Upper lobe of left lung (tissue), 6 donors: ENCODE results near the gene CCIN. TPM values are rescaled to one million over a fixed set of nuclear protein-coding genes. Genes with fewer than 3 reads are reported as not detected.

Source experiments
- ATAC-seq, 2 donors: fragments of 200-7000 bp; cut with Tn5 transposase; one replicate each; pipeline ENCODE4 v1.9.1; 2022; ENCODE audit warnings: mild to moderate bottlenecking in 2 of 2, moderate library complexity in 2 of 2; ENCODE audit not compliant: low FRiP score in 2 of 2
- DNase-seq, 2 donors: peaks; one replicate each; pipeline ENCODE4 v3.0.0-alpha.2; 2019 to 2020
- H3K27ac ChIP-seq, 4 donors: fragments of 200-600 bp; sonication (generic); one replicate each; pipeline ENCODE4 v1.5.1; 2016 to 2019
- H3K27me3 ChIP-seq, 4 donors: fragments of 200-600 bp; sonication (generic); one replicate each; pipeline ENCODE4 v1.5.1; 2017 to 2019
- H3K36me3 ChIP-seq, 4 donors: fragments of 200-600 bp; sonication (generic); one replicate each; pipeline ENCODE4 v1.5.1; 2016 to 2019
- H3K4me1 ChIP-seq, 4 donors: fragments of 200-600 bp; sonication (generic); one replicate each; pipeline ENCODE4 v1.5.1; 2018 to 2019
- H3K4me3 ChIP-seq, 4 donors: fragments of 200-600 bp; sonication (generic); one replicate each; pipeline ENCODE4 v1.5.1; 2017 to 2019; ENCODE audit warnings: mild to moderate bottlenecking in 2 of 4, moderate library complexity in 1 of 4
- H3K9me3 ChIP-seq, 4 donors: fragments of 200-600 bp; sonication (generic); one replicate each; pipeline ENCODE4 v1.5.1; 2018 to 2019
- EP300 ChIP-seq, 4 donors: sonication (generic); formaldehyde crosslinking; IDR thresholded peaks; one replicate each; pipeline ENCODE4 v1.5.1; 2017; ENCODE audit warnings: antibody characterized with exemption in 4 of 4, control low read depth in 2 of 4
- POLR2A ChIP-seq, 4 donors: fragments of 450-650 bp; IDR thresholded peaks; one replicate each; pipeline ENCODE4 v1.5.1; 2016 to 2017; ENCODE audit warnings: antibody characterized with exemption in 4 of 4, mild to moderate bottlenecking in 2 of 4
- POLR2AphosphoS5 ChIP-seq, 2 donors: sonication (generic); formaldehyde crosslinking; IDR thresholded peaks; one replicate each; pipeline ENCODE4 v1.5.1; 2017; ENCODE audit warnings: antibody characterized with exemption in 2 of 2
- WGBS, 2 donors: methylation state at CpG; one replicate each; pipeline ENCODE4 v1.1.5; 2017 to 2018; 5-methylcytosine and 5-hydroxymethylcytosine counted together
- total RNA-seq, 6 donors: library from RNA; depleted of rRNA in 4 of 6; stranded (reverse); fragments of >200 nt in 4 of 6; gene quantifications; one replicate each; pipeline versions ENCODE4 v1.1.0 to v1.2.1, GENCODE V29; 2016 to 2021
- TF ChIP-seq, protein P1 (sequence below), 6 experiments: fragments of 450-650 bp in 4 of 6; fragments of 200-600 bp in 2 of 6; sonication (generic) in 2 of 6; IDR thresholded peaks; one replicate each; pipeline ENCODE4 v1.5.1; 2016 to 2019; ENCODE audit warnings: antibody characterized with exemption in 6 of 6
- donor health status: DM: no; HTN: no; CAD: no; lungs with moderate emphysema.
- donor health status: DM: no; HTN: yes; CAD: no; lungs with severe emphysema.

CCIN gene
- total RNA-seq, 6 donors from 2014 or later: 0.30 to 1.4 (median 0.49) TPM; not detected in 1

DNA sequence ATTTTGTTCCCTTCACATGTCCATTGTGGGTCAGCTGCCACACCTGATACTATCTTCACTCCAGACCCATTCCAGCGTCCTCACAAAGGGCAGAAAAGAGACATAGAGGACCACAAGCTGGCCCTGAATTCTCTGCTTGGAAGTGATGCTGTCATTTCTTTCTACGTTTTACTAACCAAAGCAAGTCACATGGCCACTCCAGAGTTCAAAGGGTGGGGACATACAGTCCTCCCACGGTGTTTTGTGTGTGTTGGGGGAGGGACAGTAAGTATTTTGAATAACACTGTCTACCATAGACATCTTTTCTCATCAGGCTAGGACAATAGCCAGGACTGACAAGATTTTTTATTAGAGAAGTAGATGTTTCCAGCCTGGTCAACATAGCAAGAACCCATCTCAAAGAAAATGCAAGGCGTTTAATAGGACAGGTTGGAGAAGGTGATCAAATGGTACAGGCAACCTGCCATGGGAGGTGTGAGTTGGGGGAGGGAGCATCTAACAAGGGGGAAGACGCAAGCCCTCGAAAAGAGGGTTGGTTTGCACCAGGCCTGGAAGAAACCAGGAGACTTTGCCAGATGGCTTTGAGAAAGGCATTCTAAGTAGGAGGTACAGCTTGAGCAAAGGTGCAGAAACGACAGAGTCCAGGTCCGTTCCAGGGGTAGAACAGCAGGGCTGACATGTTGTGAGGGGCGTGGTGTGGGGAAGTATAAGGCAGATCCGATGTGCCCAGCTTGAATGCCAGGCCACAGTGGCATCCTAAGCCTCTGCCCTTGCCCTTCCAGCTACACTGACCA lies 43.9 kb upstream of the CCIN start:
- DNase-seq (no peak), ATAC-seq (no peak)
- H3K27me3 ChIP-seq: no peaks in the 10 kb centered on the region
- no peaks in the 10 kb centered on the region for H3K9me3 ChIP-seq
- peaks cover 0 to 23% (median 0%) of the 10 kb centered on the region in 4 donors for H3K36me3 ChIP-seq
- no peak overlapping the region for H3K4me3 ChIP-seq
- TF ChIP-seq POLR2AphosphoS5 (IDR thresholded peaks at IDR 0.05): no peak
- no peak for TF ChIP-seq EP300 (IDR thresholded peaks at IDR 0.05)
- TF ChIP-seq POLR2A (IDR thresholded peaks at IDR 0.05): no peak
- TF ChIP-seq, protein P1, sequence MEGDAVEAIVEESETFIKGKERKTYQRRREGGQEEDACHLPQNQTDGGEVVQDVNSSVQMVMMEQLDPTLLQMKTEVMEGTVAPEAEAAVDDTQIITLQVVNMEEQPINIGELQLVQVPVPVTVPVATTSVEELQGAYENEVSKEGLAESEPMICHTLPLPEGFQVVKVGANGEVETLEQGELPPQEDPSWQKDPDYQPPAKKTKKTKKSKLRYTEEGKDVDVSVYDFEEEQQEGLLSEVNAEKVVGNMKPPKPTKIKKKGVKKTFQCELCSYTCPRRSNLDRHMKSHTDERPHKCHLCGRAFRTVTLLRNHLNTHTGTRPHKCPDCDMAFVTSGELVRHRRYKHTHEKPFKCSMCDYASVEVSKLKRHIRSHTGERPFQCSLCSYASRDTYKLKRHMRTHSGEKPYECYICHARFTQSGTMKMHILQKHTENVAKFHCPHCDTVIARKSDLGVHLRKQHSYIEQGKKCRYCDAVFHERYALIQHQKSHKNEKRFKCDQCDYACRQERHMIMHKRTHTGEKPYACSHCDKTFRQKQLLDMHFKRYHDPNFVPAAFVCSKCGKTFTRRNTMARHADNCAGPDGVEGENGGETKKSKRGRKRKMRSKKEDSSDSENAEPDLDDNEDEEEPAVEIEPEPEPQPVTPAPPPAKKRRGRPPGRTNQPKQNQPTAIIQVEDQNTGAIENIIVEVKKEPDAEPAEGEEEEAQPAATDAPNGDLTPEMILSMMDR (IDR thresholded peaks at IDR 0.05): no peak
- 78 to 79% methylated on average over 10 of the region's 10 CpGs for WGBS, 2 donors
- H3K4me1 ChIP-seq: peaks cover 0 to 7% (median 2%) of the 10 kb centered on the region in 4 donors
- H3K27ac ChIP-seq: no peak overlapping the region

DNA sequence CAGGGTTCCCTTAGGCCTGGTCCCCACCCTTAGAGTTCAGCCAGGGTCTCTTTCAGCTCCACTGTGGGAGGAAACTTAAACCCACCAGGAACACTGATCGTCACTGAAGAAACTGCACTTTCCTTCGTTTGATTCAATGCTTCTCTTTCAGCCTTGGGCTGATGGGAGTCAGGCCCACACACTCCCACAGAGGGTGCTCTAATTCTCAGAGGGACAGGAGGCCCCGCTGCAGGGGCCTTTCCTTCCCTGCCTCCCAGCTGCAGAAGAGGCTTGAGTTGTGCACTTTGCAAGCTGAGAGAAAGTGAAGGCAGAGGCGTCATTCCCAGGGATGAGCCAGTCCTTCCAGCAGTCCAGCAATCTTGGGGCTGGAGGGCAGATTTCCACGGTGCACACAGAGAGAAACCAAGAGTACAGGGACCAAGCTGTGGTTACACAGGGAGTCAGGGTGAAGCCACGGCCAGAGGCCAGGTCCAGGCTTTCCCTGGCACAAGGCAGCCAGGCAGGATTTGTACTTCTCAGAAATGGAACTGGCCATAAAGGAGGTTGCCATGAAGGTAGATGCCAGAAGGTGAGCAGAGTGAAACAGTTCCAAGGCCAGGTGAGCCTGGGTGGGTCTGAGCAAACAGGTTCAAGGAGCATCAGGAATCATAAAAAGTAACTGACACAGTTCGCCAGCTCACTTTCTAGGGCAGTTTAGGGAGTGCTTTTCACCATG lies 43.0 kb upstream of the CCIN start:
- whole genome bisulfite sequencing, 2 donors: 69 to 73% methylated on average over 7 of the region's 7 CpGs
- ATAC-seq (no peak), DNase-seq (no peak)
- Histone ChIP-seq H3K4me1 (peaks cover 0 to 7% (median 2%) of the 10 kb centered on the region in 4 donors), H3K9me3 (no peaks in the 10 kb centered on the region), H3K27ac (no peak overlapping the region), H3K4me3 (no peak overlapping the region), H3K36me3 (peaks cover 0 to 23% (median 0%) of the 10 kb centered on the region in 4 donors), H3K27me3 (no peaks in the 10 kb centered on the region)
- TF ChIP-seq POLR2A (IDR thresholded peaks at IDR 0.05): no peak
- TF ChIP-seq EP300 (IDR thresholded peaks at IDR 0.05): no peak
- TF ChIP-seq, protein P1 (IDR thresholded peaks at IDR 0.05): no peak
- TF ChIP-seq POLR2AphosphoS5 (IDR thresholded peaks at IDR 0.05): no peak

DNA sequence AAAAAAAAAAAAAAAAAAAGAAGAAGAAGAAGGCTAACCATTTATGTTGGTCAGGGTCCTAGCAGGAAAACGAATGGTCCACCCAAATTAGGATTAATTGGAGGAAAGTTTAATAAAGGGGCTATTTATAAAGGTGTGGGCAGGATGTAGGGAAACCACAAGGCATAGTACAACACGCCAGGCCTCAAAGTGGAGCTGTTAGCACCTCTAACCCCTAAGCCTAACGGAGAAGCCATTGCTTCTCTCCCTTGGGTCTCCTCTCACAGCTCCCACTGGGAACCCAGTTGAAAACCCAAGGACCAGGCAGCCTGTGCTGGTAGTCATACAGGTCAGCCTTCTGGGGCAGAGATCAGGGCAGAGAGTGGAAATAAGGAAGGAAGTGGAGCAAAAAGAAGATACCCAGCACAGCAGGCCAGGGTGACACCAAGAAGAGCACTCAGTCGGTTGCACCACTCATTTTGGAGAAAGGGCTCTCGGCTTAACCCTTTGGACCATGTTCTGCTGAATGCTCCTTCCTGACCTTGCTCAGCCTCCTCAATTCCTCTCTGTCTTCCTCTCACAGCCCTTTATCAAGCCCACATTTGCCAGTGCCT lies 41.4 kb upstream of the CCIN start:
- H3K4me3 ChIP-seq: no peak overlapping the region
- 56 to 69% methylated on average over 5 of the region's 5 CpGs for WGBS, 2 donors
- peak overlapping the region; percentile 51 to 64 (median 58) for H3K27ac ChIP-seq
- no peaks in the 10 kb centered on the region for H3K27me3 ChIP-seq
- DNase-seq (peak in 1 of 2 donors; percentile 63), ATAC-seq (peak; percentile 79 to 80)
- H3K4me1 ChIP-seq: peaks cover 0 to 7% (median 2%) of the 10 kb centered on the region in 4 donors
- no peak for TF ChIP-seq POLR2AphosphoS5 (IDR thresholded peaks at IDR 0.05)
- TF ChIP-seq, protein P1 (IDR thresholded peaks at IDR 0.05): no peak
- no peak for TF ChIP-seq EP300 (IDR thresholded peaks at IDR 0.05)
- TF ChIP-seq POLR2A (IDR thresholded peaks at IDR 0.05): no peak
- peaks cover 0 to 7% (median 0%) of the 10 kb centered on the region in 4 donors for H3K36me3 ChIP-seq
- H3K9me3 ChIP-seq: no peaks in the 10 kb centered on the region

DNA sequence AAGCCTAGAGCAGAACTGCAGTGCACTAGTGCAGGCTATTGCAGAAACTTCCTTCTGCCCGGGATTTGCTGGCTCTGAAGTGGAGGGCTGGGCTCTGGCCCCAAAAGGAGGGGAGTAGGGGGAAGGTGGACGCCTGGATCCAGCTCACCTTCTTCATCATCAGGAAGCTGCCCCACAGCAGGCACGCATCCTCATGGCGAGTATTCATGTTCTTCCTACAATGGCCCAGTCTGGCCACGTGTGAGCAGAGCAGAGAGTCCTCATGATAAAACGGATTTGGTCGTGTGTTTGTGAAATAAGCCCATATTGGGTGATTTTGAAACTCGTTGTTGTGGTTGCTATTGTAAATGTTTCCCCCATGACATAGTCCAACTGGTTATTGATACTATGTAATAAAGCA lies 40.8 kb upstream of the CCIN start:
- peak overlapping the region; percentile 51 to 64 (median 58) for H3K27ac ChIP-seq
- peaks cover 0 to 1% (median 0%) of the 10 kb centered on the region in 4 donors for H3K36me3 ChIP-seq
- DNase-seq: peak in 1 of 2 donors; percentile 57
- WGBS, 2 donors: 62 to 69% methylated on average over 8 of the region's 8 CpGs
- peaks cover 0 to 7% (median 2%) of the 10 kb centered on the region in 4 donors for H3K4me1 ChIP-seq
- H3K9me3 ChIP-seq: no peaks in the 10 kb centered on the region
- no peak overlapping the region for H3K4me3 ChIP-seq
- no peak for TF ChIP-seq EP300 (IDR thresholded peaks at IDR 0.05)
- no peak for TF ChIP-seq POLR2A (IDR thresholded peaks at IDR 0.05)
- no peak for TF ChIP-seq POLR2AphosphoS5 (IDR thresholded peaks at IDR 0.05)
- TF ChIP-seq, protein P1 (IDR thresholded peaks at IDR 0.05): no peak
- H3K27me3 ChIP-seq: no peaks in the 10 kb centered on the region
- ATAC-seq: peak; percentile 35 to 55
